Kidney (tissue), 22 donors: ENCODE results near the gene ANXA7. TPM values are rescaled to one million over a fixed set of nuclear protein-coding genes. Genes with fewer than 3 reads are reported as not detected.

Experiments
- DNase-seq, 5 donors: peaks; one replicate each; pipeline ENCODE4 v3.0.0-alpha.2; 2013 to 2020
- FAIRE-seq: peaks from 2 replicates; lab custom pipeline; 2012; peaks lifted over from hg19 to GRCh38; lab: Jason Lieb, UNC
- H3K27ac ChIP-seq, 2 donors: one replicate each; pipeline ENCODE4 v1.7.0; 2013; ENCODE audit warnings: low read depth in 2 of 2, low read length in 2 of 2, inconsistent platforms in 1 of 2
- H3K27me3 ChIP-seq: one replicate; pipeline ENCODE4 v1.7.1; 2013; ENCODE audit warnings: low read length, inconsistent platforms; ENCODE audit not compliant: control insufficient read depth, insufficient read depth
- H3K36me3 ChIP-seq, 3 donors: one replicate each; pipeline versions ENCODE4 v1.7.0 to v1.7.1; 2013; ENCODE audit warnings: low read length in 3 of 3, control low read depth in 1 of 3, inconsistent platforms in 1 of 3; ENCODE audit not compliant: insufficient read depth in 3 of 3, control insufficient read depth in 2 of 3
- H3K4me1 ChIP-seq, 3 donors: one replicate each; pipeline versions ENCODE4 v1.7.0 to v1.7.1; 2013; ENCODE audit warnings: low read length in 3 of 3, inconsistent platforms in 1 of 3, low read depth in 1 of 3; ENCODE audit not compliant: control insufficient read depth in 2 of 3, insufficient read depth in 2 of 3
- H3K4me3 ChIP-seq, 3 donors: one replicate each; pipeline versions ENCODE4 v1.7.0 to v1.8.1; 2013; ENCODE audit warnings: low read length in 3 of 3, control low read depth in 1 of 3, inconsistent platforms in 1 of 3
- H3K9ac ChIP-seq, 3 donors: one replicate each; pipeline versions ENCODE4 v1.7.0 to v1.7.1; 2013; ENCODE audit warnings: low read length in 3 of 3, control low read depth in 1 of 3, inconsistent platforms in 1 of 3
- H3K9me3 ChIP-seq, 3 donors: one replicate each; pipeline versions ENCODE4 v1.7.0 to v1.7.1; 2013; ENCODE audit warnings: low read length in 3 of 3, control low read depth in 1 of 3, inconsistent platforms in 1 of 3; ENCODE audit not compliant: control insufficient read depth in 2 of 3, insufficient read depth in 1 of 3
- CTCF ChIP-seq: IDR thresholded peaks from 3 replicates; pipeline ENCODE4 v1.5.1; 2012; ENCODE audit warnings: mild to moderate bottlenecking, moderate library complexity, borderline replicate concordance; ENCODE audit not compliant: insufficient read depth; ENCODE audit errors: extremely low read depth
- intact Hi-C: fragments of 100-400 bp; cut with DNase I; formaldehyde crosslinking; loops from one replicate; pipeline ENCODE4 v1.11.1; 2022
- long read RNA-seq, 10 donors: library from polyadenylated mRNA in 1 of 10; unstranded in 1 of 10; transcript quantifications; one replicate each; pipeline ENCODE4 v2.0.0 and lab custom pipeline, GENCODE V29; 2021 to 2026
- polyA plus RNA-seq: library from polyadenylated mRNA; stranded (reverse); fragments of 350-450 nt; fragmentation: Illumina TruSeq; extraction: RNeasy Lipid Tissue Mini Kit (QIAGEN cat#74804); gene quantifications from one replicate; pipeline ENCODE4 v1.2.3, GENCODE V29; 2014; ENCODE audit warnings: low read depth, low replicate concordance; ENCODE audit not compliant: insufficient read depth
- total RNA-seq: library from RNA; stranded (reverse); fragmentation: NEBNext Ultra II Directional; extraction: Animal tissue kit (Norgen Biotek cat#: 25700); gene quantifications from one replicate; pipeline ENCODE4 v1.2.1, GENCODE V29; 2021
- donor health status: control.
- donor health status: control.
- donor health status: control.
- donor health status: control.
- donor health status: control.
- donor health status: DM: yes; HTN: yes; CAD: no.
- donor health status: Normal renal cell carcinoma (clear cell type).

Gene ANXA7
- total RNA-seq (200 TPM), polyA plus RNA-seq (129 TPM)
- long read RNA-seq, donor 1, transcript ANXA7-202 (13 exons, 2,452 nt): major isoform, 13 of 18 reads
- long read RNA-seq, donor 1, partial matches to known transcripts: 5 of 18 reads
- long read RNA-seq, donor 1, other reads (novel, unspliced or antisense): 0 of 18 reads
- long read RNA-seq, donor 2, transcript ANXA7-202 (13 exons, 2,452 nt): major isoform, 19 of 47 reads
- long read RNA-seq, donor 2, partial matches to known transcripts: 28 of 47 reads
- long read RNA-seq, donor 2, other reads (novel, unspliced or antisense): 0 of 47 reads
- long read RNA-seq, donor 3, transcript ANXA7-202 (13 exons, 2,452 nt): major isoform, 27 of 43 reads
- long read RNA-seq, donor 3, partial matches to known transcripts: 16 of 43 reads
- long read RNA-seq, donor 3, other reads (novel, unspliced or antisense): 0 of 43 reads
- long read RNA-seq, donor 4, transcript ANXA7-202 (13 exons, 2,452 nt): major isoform, 18 of 36 reads
- long read RNA-seq, donor 4, partial matches to known transcripts: 18 of 36 reads
- long read RNA-seq, donor 4, other reads (novel, unspliced or antisense): 0 of 36 reads
- long read RNA-seq, donor 5, partial matches to known transcripts: 0 of 4 reads
- long read RNA-seq, donor 5, other reads (novel, unspliced or antisense): 0 of 4 reads
- long read RNA-seq, donor 6, transcript ANXA7-202 (13 exons, 2,452 nt): major isoform, 31 of 49 reads
- long read RNA-seq, donor 6, partial matches to known transcripts: 18 of 49 reads
- long read RNA-seq, donor 6, other reads (novel, unspliced or antisense): 0 of 49 reads
- long read RNA-seq, donor 7, transcript ANXA7-202 (13 exons, 2,452 nt): major isoform, 248 of 344 reads
- long read RNA-seq, donor 7, partial matches to known transcripts: 65 of 344 reads
- long read RNA-seq, donor 7, other reads (novel, unspliced or antisense): 31 of 344 reads
- long read RNA-seq, donor 8, transcript ANXA7-202 (13 exons, 2,452 nt): major isoform, 19 of 25 reads
- long read RNA-seq, donor 8, partial matches to known transcripts: 6 of 25 reads
- long read RNA-seq, donor 8, other reads (novel, unspliced or antisense): 0 of 25 reads
- long read RNA-seq, donor 9, transcript ANXA7-202 (13 exons, 2,452 nt): major isoform, 7 of 21 reads
- long read RNA-seq, donor 9, partial matches to known transcripts: 13 of 21 reads
- long read RNA-seq, donor 9, other reads (novel, unspliced or antisense): 0 of 21 reads
- long read RNA-seq, donor 10, transcript ANXA7-202 (13 exons, 2,452 nt): major isoform, 15 of 21 reads
- long read RNA-seq, donor 10, partial matches to known transcripts: 6 of 21 reads
- long read RNA-seq, donor 10, other reads (novel, unspliced or antisense): 0 of 21 reads

- Histone ChIP-seq H3K27me3 (no peaks in the 10 kb centered on the region), H3K27ac (peak within 1 kb of the TSS; percentile 99), H3K4me3 (peak within 1 kb of the TSS; percentile 91 to 99 (median 98)), H3K36me3 (no peaks in the 10 kb centered on the region), H3K9me3 (no peaks in the 10 kb centered on the region), H3K4me1 (peaks cover 0 to 3% (median 0%) of the 10 kb centered on the region in 3 donors), H3K9ac (peak within 1 kb of the TSS; percentile 86 to 99 (median 90))
- intact Hi-C loops: no loop called here
- FAIRE-seq (no peak), DNase-seq (peak; percentile 96 to 98 (median 97))
- TF ChIP-seq CTCF: peak; percentile 26
Measured at GRCh38 chr10:73413528-73414229, at the start of gene ANXA7. Gene ANXA7, minus strand, starts transcription at chr10:73414058. Its CDS starts 13,202 bp downstream, at chr10:73400856.

GRCh38 chr10:73460897-73461296 is 47.0 kb upstream of the ANXA7 start:
- Histone ChIP-seq H3K4me3 (no peak overlapping the region), H3K9me3 (no peaks in the 10 kb centered on the region), H3K4me1 (no peaks in the 10 kb centered on the region), H3K27me3 (no peaks in the 10 kb centered on the region), H3K27ac (no peak overlapping the region), H3K9ac (no peak overlapping the region), H3K36me3 (peaks cover 2 to 16% (median 3%) of the 10 kb centered on the region in 3 donors)
- FAIRE-seq (no peak), DNase-seq (no peak)
- TF ChIP-seq CTCF: no peak
- intact Hi-C loops: no loop called here

- H3K9me3 ChIP-seq: no peaks in the 10 kb centered on the region
- H3K4me1 ChIP-seq: no peaks in the 10 kb centered on the region
- H3K4me3 ChIP-seq: no peak overlapping the region
- FAIRE-seq (no peak), DNase-seq (no peak)
- peaks cover 0 to 6% (median 2%) of the 10 kb centered on the region in 3 donors for H3K36me3 ChIP-seq
- intact Hi-C loops: no loop called here
- TF ChIP-seq CTCF: no peak
- H3K27me3 ChIP-seq: no peaks in the 10 kb centered on the region
- no peak overlapping the region for H3K9ac ChIP-seq
- no peak overlapping the region for H3K27ac ChIP-seq
Measured at GRCh38 chr10:73459683-73460314, 45.9 kb upstream of the ANXA7 start.
